Activated naive CD8-positive, alpha-beta T cell treated with anti-CD3 and anti-CD28 coated beads for 36 hours (primary cell): ENCODE measurements around the gene CALN1. TPM values are rescaled to one million over a fixed set of nuclear protein-coding genes. Genes with fewer than 3 reads are reported as not detected.

Source experiments
- DNase-seq: peaks from one replicate; pipeline ENCODE4 v3.0.0; 2021
- H3K27ac Mint-ChIP-seq: one replicate; pipeline ENCODE4 v1.8.0; 2022; ENCODE audit warnings: mild to moderate bottlenecking, moderate library complexity, mixed read lengths
- H3K27me3 Mint-ChIP-seq: one replicate; pipeline ENCODE4 v1.8.0; 2022; ENCODE audit warnings: mild to moderate bottlenecking, mixed read lengths
- H3K36me3 Mint-ChIP-seq: one replicate; pipeline ENCODE4 v1.8.0; 2021; ENCODE audit warnings: mild to moderate bottlenecking, mixed read lengths
- H3K4me1 Mint-ChIP-seq: one replicate; pipeline ENCODE4 v1.8.0; 2021; ENCODE audit warnings: mixed read lengths
- H3K4me3 Mint-ChIP-seq: one replicate; pipeline ENCODE4 v1.8.0; 2022; ENCODE audit warnings: mild to moderate bottlenecking, moderate library complexity, mixed read lengths
- H3K9me3 Mint-ChIP-seq: one replicate; pipeline ENCODE4 v1.8.0; 2022; ENCODE audit warnings: mixed read lengths
- total RNA-seq, 2 experiments: library from RNA; stranded (reverse); gene quantifications; one replicate each; pipeline ENCODE4 v1.2.3, GENCODE V29; 2021

CALN1 gene
- total RNA-seq, 2 experiments from 2014 or later = not detected

DNA sequence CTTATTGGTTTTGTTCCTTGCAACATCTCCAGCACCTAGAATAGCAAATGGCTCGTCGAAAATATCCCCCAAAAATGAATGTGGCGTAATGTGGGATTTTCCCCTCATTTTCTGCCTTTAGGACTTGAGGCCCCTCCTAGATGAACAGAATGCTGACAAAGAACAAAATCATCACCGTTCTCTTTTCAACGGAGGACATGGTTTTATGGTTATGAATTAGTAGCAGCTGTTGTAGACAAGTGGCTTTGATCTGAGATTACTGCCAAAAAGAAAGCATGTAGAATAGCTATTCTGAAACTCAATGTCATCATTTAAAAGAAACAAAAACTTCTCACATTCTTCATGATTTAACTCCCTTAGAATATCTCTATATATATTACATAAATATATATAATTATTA is 17.2 kb upstream of the CALN1 start:
- H3K27ac Mint-ChIP-seq = no peak overlapping the region
- no peaks in the 10 kb centered on the region for H3K4me1 Mint-ChIP-seq
- DNase-seq = no peak
- no peaks in the 10 kb centered on the region for H3K27me3 Mint-ChIP-seq
- H3K36me3 Mint-ChIP-seq = no peaks in the 10 kb centered on the region
- H3K4me3 Mint-ChIP-seq = no peak overlapping the region
- no peaks in the 10 kb centered on the region for H3K9me3 Mint-ChIP-seq

DNA sequence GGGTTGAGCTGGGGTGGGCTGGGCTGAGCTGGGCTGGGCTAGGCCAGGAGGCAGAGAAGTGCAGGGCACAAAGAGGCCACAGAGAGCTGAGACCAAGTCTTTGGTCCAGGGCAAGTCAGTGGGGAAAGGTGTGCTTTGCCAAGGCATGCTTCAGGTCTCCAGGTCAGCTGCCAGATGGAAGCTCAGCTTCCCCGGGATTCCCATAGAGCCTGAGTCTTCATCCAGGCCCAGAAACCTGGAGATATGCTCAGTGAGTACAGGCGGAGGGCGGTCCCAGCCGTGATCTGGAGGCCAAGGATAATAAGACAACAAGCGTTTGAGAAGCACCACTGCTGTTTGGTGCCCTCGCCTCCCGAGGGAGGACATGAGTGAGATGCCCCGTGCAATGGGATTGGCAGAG is 4.7 kb upstream of the CALN1 start:
- DNase-seq = no peak
- H3K27ac Mint-ChIP-seq = no peak overlapping the region
- H3K4me3 Mint-ChIP-seq = no peak overlapping the region
- no peaks in the 10 kb centered on the region for H3K27me3 Mint-ChIP-seq
- no peaks in the 10 kb centered on the region for H3K36me3 Mint-ChIP-seq
- H3K9me3 Mint-ChIP-seq = peaks cover 1% of the 10 kb centered on the region
- H3K4me1 Mint-ChIP-seq = no peaks in the 10 kb centered on the region

DNA sequence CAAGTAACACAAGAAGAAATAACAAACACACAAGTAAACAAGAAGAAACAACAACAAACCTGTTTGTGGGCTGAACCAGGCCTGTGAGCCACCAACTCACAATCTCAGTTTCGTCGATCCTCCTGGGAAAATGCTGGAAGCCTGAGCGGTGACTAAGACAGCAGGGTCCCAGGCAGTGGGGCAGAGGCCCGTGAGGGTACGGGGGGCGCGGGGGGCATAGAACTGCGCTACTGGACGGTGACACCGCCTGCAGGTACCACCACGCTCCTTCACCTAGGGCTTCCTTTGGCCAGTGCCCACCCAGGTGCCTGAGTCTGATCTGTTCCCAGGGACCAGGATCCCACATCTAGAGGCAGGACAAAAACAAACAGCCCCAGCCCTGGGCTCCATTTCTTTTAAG is 3.4 kb upstream of the CALN1 start:
- no peak for DNase-seq

DNA sequence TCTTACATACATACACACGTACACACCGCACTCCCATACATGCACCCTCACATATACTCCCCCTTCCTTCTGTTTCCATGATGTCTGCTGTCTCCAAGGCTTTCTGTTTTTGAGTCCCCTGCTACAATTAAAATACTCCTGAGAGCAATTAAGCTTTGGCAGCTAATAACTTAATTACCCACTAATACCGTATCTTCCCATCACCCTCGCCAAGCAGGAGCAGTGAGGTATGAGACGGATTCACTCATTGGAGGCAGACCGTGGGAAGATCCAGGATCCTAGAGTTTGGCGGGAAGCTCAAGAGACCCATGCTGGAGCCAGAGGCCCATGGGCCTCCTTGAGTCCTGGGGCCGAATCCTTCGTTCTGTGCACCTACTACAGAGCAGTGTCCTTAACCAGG is 1.7 kb upstream of the CALN1 start:
- no peak overlapping the region for H3K27ac Mint-ChIP-seq
- H3K27me3 Mint-ChIP-seq = no peaks in the 10 kb centered on the region
- no peaks in the 10 kb centered on the region for H3K4me1 Mint-ChIP-seq
- H3K36me3 Mint-ChIP-seq = no peaks in the 10 kb centered on the region
- H3K4me3 Mint-ChIP-seq = no peak overlapping the region
- DNase-seq = no peak
- no peaks in the 10 kb centered on the region for H3K9me3 Mint-ChIP-seq

More for the DNA sequence above, 3.4 kb upstream of the CALN1 start:
- Mint-ChIP-seq H3K9me3 (no peaks in the 10 kb centered on the region), H3K4me1 (no peaks in the 10 kb centered on the region), H3K27ac (no peak overlapping the region), H3K27me3 (no peaks in the 10 kb centered on the region), H3K4me3 (no peak overlapping the region), H3K36me3 (no peaks in the 10 kb centered on the region)

DNA sequence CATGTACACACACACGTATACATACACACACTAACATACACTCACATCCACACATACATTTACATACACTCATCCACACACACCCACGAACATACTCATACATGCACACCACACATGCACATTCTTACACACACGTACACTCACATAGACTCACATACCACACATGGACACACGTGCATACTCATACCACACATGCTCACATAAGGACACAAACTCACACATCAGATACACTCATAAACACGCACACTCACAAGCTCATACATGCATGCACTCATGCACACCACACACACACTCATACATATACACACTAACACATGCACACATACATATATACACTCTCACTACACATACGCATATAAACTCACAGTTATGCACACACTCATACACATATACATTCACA is 1.2 kb upstream of the CALN1 start:
- H3K4me1 Mint-ChIP-seq = no peaks in the 10 kb centered on the region
- H3K9me3 Mint-ChIP-seq = no peaks in the 10 kb centered on the region
- no peaks in the 10 kb centered on the region for H3K27me3 Mint-ChIP-seq
- H3K36me3 Mint-ChIP-seq = no peaks in the 10 kb centered on the region
- DNase-seq = no peak
- H3K4me3 Mint-ChIP-seq = no peak overlapping the region
- no peak overlapping the region for H3K27ac Mint-ChIP-seq

DNA sequence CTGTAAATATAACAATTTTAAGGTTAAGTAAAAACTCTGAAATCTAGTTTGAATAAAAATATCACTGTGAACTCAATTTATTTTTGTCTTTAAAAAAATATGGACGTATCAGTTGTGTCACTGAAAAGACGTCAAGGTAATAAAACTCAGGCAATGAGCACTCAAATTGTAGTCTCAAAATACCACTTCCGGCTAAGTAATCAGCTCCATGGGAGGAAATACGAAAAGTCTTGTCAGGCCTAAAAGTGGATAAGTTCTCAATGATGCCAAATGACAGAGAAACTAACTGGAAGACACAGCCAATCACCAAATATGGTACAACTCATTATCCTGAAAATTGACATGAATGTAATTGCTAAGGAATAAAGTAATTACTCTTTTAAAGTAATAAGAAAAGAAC is 719 bp downstream of the CALN1 start:
- Mint-ChIP-seq H3K4me3 (no peak overlapping the region), H3K27ac (no peak overlapping the region), H3K4me1 (no peaks in the 10 kb centered on the region), H3K36me3 (no peaks in the 10 kb centered on the region), H3K9me3 (peaks cover 3% of the 10 kb centered on the region), H3K27me3 (peaks cover 8% of the 10 kb centered on the region)
- no peak for DNase-seq

DNA sequence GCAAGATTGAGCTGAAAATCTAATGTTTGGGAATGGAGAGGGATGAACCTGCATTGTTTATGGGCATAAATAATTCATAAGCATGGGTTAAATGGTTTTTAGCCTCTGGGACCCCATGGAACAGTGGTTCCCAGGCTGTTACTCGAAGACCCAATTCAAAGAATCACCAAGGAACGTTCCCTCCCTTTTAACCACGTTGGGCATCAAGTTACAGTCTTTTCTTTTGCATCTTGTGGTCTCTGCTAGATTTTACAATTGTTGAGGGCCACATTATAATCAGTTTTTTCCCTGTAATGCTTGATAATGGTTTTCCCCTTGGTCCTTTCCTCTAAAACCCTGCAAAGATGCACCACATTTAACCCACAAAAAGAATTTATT is 2.5 kb downstream of the CALN1 start:
- H3K4me3 Mint-ChIP-seq = no peak overlapping the region
- H3K27me3 Mint-ChIP-seq = peaks cover 14% of the 10 kb centered on the region
- H3K27ac Mint-ChIP-seq = no peak overlapping the region
- peaks cover 3% of the 10 kb centered on the region for H3K9me3 Mint-ChIP-seq
- DNase-seq = no peak
- peaks cover 1% of the 10 kb centered on the region for H3K4me1 Mint-ChIP-seq
- no peaks in the 10 kb centered on the region for H3K36me3 Mint-ChIP-seq

DNA sequence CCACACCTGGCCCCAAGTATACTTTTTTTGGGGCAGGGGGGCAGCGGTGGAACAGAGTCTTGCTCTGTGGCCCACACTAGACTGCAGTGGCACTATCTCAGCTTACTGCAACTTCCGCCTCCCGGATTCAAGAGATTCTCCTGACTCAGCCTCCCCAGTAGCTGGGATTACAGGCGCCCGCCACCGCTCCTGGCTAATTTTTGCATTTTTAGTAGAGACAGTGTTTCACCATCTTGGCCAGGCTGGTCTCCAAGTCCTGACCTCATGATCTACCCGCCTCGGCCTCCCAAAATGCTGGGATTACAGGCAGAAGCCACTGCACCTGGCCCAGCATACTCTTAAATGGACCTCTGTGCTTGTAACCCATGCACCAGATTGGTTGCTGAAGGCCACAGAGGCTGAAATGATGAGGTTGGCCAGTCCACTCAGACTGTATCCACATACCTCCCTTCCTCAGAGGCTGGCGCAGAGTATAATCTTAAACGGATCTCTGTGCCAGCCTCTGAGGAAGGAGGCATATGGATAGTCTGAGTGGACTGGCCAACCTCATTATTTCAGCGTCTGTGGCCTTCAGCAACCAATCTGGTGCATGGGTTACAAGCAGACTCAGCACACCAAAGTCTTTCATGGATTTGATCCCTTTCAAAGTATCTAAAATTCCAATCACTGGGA is 3.0 kb downstream of the CALN1 start:
- Mint-ChIP-seq H3K27ac (no peak overlapping the region), H3K27me3 (peaks cover 14% of the 10 kb centered on the region), H3K4me3 (no peak overlapping the region), H3K4me1 (peaks cover 1% of the 10 kb centered on the region), H3K36me3 (no peaks in the 10 kb centered on the region), H3K9me3 (peaks cover 3% of the 10 kb centered on the region)
- no peak for DNase-seq

GRCh38 chr7:72406820-72407403 is 5.2 kb downstream of the CALN1 start:
- Mint-ChIP-seq H3K27ac (no peak overlapping the region), H3K9me3 (peaks cover 3% of the 10 kb centered on the region), H3K27me3 (peaks cover 25% of the 10 kb centered on the region), H3K36me3 (no peaks in the 10 kb centered on the region), H3K4me1 (peaks cover 1% of the 10 kb centered on the region), H3K4me3 (no peak overlapping the region)
- no peak for DNase-seq

GRCh38 chr7:72405871-72406270 is 6.3 kb downstream of the CALN1 start:
- no peak overlapping the region for H3K4me3 Mint-ChIP-seq
- no peaks in the 10 kb centered on the region for H3K36me3 Mint-ChIP-seq
- H3K27ac Mint-ChIP-seq = no peak overlapping the region
- H3K27me3 Mint-ChIP-seq = peaks cover 28% of the 10 kb centered on the region
- peaks cover 4% of the 10 kb centered on the region for H3K9me3 Mint-ChIP-seq
- peaks cover 1% of the 10 kb centered on the region for H3K4me1 Mint-ChIP-seq
- DNase-seq = no peak

- peak; percentile 4 for DNase-seq
- peaks cover 1% of the 10 kb centered on the region for H3K4me1 Mint-ChIP-seq
- peaks cover 4% of the 10 kb centered on the region for H3K9me3 Mint-ChIP-seq
- H3K4me3 Mint-ChIP-seq = no peak overlapping the region
- peaks cover 28% of the 10 kb centered on the region for H3K27me3 Mint-ChIP-seq
- no peak overlapping the region for H3K27ac Mint-ChIP-seq
- H3K36me3 Mint-ChIP-seq = no peaks in the 10 kb centered on the region
Measured at GRCh38 chr7:72405418-72405817, 6.7 kb downstream of the CALN1 start.

DNA sequence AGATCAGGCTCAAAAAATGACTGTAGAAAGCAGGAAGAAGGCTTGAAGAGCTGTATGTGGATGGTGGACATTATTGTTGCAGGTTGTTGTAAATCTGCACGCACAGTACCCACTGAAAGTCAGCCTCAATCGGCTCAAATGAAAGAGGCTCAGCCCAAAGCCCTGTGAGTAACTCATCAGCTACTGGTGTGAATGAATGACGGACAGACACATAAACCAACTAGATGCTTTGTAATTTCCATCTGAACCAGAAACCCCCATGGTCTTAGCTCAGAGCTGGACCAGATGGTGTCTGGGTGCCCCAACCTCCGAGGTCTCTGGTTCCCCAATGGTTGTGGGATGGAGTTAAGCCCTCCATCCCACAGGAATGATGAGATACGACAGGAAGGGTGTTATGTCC is 7.4 kb downstream of the CALN1 start:
- DNase-seq = no peak
- Mint-ChIP-seq H3K36me3 (no peaks in the 10 kb centered on the region), H3K4me3 (no peak overlapping the region), H3K27me3 (peaks cover 28% of the 10 kb centered on the region), H3K9me3 (peaks cover 4% of the 10 kb centered on the region), H3K27ac (no peak overlapping the region), H3K4me1 (peaks cover 1% of the 10 kb centered on the region)

- no peak for DNase-seq
- peaks cover 28% of the 10 kb centered on the region for H3K27me3 Mint-ChIP-seq
- H3K27ac Mint-ChIP-seq = no peak overlapping the region
- no peaks in the 10 kb centered on the region for H3K36me3 Mint-ChIP-seq
- H3K9me3 Mint-ChIP-seq = peaks cover 4% of the 10 kb centered on the region
- H3K4me3 Mint-ChIP-seq = no peak overlapping the region
- peaks cover 1% of the 10 kb centered on the region for H3K4me1 Mint-ChIP-seq
Measured at GRCh38 chr7:72403458-72404076, 8.6 kb downstream of the CALN1 start.

DNA sequence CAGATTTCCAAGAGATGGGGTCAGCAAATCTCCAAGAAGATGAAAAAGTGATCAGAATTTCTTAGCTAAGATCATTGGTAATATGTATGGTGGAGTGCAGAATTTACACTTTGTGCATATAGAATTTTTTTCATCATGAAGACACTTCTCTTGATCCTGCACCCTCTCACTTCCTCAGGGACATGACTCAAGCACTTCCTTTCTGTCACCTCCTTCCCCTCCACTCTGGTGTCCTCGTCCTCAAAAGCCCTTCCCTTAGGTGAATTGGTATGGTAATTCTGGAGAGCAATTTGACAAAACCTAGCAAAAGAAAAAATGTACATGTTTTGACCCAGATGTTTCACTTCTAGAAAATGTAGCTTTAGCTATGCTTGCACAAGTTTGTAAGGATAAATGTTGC is 18.1 kb downstream of the CALN1 start:
- Mint-ChIP-seq H3K27me3 (no peaks in the 10 kb centered on the region), H3K4me3 (no peak overlapping the region), H3K4me1 (no peaks in the 10 kb centered on the region), H3K27ac (no peak overlapping the region), H3K9me3 (peaks cover 4% of the 10 kb centered on the region), H3K36me3 (no peaks in the 10 kb centered on the region)
- no peak for DNase-seq

GRCh38 chr7:72391821-72392377 is 20.2 kb downstream of the CALN1 start:
- Mint-ChIP-seq H3K27me3 (peaks cover 5% of the 10 kb centered on the region), H3K4me1 (no peaks in the 10 kb centered on the region), H3K27ac (no peak overlapping the region), H3K4me3 (no peak overlapping the region), H3K9me3 (peaks cover 1% of the 10 kb centered on the region), H3K36me3 (no peaks in the 10 kb centered on the region)
- DNase-seq = no peak

- Mint-ChIP-seq H3K4me1 (no peaks in the 10 kb centered on the region), H3K9me3 (peaks cover 8% of the 10 kb centered on the region), H3K4me3 (no peak overlapping the region), H3K27ac (no peak overlapping the region), H3K36me3 (no peaks in the 10 kb centered on the region), H3K27me3 (peaks cover 5% of the 10 kb centered on the region)
- DNase-seq = no peak
Measured at GRCh38 chr7:72386118-72386517, 26.0 kb downstream of the CALN1 start.
